Jurkat, Clone E6-1 (cell line): ENCODE results near the gene POLQ.
"Not testable (repeated sequence)": the region's sequence is repeated elsewhere in the genome, so short reads cannot be mapped to it uniquely, and the experiment has no call there.

Experiments
- DNase-seq: peaks from one replicate; pipeline ENCODE4 v3.0.0-alpha.2; 2011; ENCODE audit warnings: low read depth, low spot score
- H3K4me3 ChIP-seq: 2 replicates; pipeline ENCODE4 v1.5.1; 2011; ENCODE audit warnings: mild to moderate bottlenecking, low read length, control low read depth, moderate library complexity

POLQ gene

DNA sequence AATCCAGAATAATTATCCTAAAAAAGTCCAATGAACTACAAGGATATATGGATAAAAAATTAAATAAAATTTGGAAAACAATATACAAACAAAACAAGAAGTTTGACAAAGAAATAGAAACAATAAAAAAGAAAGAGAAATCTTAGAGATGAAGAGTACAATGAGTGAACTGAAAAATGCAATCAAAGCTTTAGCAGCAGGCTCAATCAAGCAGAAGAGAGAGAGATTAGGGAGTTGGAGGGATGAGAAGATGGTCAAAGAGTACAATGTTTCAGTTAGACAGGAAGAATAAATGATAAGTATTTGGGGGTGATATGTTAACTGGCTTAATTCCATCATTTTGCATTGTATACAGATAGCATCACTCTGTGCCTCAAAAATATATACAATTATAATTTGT, 29.9 kb downstream of the POLQ start:
- H3K4me3 ChIP-seq, result no peak overlapping the region
- DNase-seq, result no peak

DNA sequence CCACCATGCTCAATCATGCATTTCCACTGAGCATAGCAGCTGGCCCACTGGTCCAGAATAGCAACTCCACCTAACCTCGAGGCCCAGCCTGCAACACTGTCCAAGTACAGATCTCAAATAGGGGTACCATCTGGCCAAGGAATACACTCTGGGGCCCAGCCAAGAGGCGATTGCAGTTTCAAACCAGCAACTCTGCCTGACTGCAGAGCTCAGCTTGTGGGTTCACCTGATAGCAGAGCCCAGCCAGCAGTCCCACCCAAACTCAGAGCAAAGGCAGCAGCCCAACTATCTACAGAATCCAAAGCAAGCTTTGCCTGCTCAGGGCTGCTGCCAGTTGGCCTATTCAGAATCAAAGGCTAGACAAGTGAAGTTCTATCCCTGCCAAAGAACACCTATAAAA, 30.5 kb downstream of the POLQ start:
- DNase-seq, result no peak
- H3K4me3 ChIP-seq, result no peak overlapping the region

DNA sequence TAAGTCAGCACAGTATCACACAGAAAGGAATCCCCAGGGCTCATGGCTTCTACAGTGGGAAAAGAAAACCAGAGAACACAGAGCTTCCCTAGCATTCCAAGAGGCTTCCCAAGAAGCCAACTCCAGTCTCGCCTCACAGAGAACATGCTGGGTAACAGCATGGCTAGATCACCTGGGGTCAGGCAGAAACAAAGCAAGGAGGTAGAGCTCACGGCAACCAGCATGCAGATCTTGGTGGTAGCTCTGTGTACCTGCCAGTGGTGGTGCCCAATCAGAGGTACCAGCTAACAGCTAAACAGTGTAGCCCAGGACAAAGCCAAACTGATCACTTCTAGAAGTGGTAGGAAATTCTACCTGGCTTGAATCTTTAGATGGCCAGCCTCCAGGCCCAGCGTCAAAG, 31.3 kb downstream of the POLQ start:
- H3K4me3 ChIP-seq, result no peak overlapping the region
- no peak for DNase-seq

DNA sequence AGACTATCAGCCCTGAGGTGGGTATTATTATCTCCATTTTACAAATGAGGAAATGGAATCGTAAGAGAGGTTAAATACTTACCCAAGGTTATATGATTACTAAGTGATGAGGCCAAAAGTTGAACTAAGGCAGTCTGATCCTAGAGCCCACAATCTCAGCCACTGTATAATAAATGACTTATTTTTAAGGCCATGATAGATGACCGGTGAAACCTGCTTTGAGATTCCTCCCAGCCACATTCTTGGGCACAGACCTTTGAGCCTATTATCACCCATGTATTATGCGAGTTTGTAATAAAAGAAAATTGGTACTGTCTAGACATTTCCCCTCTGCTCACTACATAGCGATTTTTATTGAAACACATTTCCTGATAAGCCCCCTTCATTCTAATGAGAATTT, 37.4 kb downstream of the POLQ start:
- DNase-seq, result no peak
- no peak overlapping the region for H3K4me3 ChIP-seq

DNA sequence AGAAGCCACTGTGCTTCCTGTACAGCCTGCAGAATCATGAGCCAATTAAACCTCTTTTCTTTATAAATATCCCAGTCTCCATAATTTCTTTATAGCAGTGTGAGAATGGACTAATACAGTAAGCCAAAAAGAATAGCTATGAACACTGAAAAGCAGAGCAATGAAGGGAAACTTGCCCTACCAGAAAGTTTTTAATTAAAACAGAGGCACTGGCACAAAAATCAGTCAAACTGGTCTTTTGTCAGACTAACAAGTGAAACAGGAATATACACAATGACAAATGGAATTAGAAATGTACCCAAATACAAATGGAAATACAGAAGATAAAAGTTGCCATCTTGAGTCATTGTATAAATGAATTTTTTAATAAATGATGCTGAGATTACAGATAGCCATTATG, 40.5 kb downstream of the POLQ start:
- no peak for DNase-seq
- no peak overlapping the region for H3K4me3 ChIP-seq

DNA sequence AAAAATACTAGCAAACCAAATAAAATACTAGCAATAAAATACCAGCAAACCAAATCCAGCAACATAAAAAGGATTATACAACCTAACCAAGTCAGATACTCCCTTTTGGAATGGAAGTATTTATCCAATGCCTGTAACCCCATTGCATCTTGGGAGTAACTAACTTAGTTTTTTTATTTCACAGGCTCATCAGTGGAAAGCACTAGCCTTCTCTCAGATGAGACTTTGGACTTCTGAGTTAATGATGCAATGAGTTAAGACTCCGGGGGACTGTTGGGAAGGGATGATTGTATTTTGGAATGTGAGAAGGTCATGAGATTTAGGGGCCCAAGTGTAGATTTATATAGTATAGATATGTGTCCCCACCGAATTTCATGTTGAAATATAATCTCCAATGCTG, 41.2 kb downstream of the POLQ start:
- no peak overlapping the region for H3K4me3 ChIP-seq

DNA sequence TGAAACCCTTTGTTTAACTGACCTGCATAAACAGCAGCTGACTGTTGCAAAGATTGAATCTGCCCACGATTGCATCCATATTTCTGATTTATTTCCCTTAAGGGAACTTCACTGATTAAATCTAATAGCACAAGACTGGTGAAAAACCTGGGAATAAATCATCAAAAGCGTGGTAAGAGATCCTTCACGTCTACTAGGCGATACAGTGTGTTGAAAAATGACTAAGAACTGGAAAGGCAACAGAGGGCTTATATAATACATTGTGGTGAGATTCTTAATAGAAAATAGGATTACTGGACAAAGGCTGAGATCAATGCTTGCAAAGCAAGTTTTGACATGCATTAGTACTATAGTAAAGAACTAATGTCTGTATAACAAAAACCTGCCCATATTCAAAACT, 49.0 kb downstream of the POLQ start:
- no peak for DNase-seq
- no peak overlapping the region for H3K4me3 ChIP-seq

More for the DNA sequence above, 41.2 kb downstream of the POLQ start:
- no peak for DNase-seq

DNA sequence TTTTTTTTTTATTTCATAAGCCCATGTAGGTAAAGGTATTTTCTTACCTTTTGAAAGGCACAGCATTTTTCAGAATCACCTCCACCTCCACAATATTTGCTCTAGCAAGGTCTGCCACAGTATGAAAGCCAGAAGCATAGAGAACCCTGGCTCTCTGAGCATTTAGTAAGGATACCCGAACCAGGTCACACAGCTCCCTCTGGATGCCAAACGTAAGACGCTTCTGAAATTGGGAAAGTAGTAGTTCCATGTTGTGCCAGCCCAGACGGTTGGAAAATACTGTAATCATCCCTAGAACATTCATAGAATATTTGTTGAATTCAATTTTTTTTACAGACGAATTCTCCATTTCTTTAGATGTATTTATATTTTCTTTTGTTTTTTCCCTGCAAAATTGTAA, 52.4 kb downstream of the POLQ start:
- no peak for DNase-seq
- no peak overlapping the region for H3K4me3 ChIP-seq

DNA sequence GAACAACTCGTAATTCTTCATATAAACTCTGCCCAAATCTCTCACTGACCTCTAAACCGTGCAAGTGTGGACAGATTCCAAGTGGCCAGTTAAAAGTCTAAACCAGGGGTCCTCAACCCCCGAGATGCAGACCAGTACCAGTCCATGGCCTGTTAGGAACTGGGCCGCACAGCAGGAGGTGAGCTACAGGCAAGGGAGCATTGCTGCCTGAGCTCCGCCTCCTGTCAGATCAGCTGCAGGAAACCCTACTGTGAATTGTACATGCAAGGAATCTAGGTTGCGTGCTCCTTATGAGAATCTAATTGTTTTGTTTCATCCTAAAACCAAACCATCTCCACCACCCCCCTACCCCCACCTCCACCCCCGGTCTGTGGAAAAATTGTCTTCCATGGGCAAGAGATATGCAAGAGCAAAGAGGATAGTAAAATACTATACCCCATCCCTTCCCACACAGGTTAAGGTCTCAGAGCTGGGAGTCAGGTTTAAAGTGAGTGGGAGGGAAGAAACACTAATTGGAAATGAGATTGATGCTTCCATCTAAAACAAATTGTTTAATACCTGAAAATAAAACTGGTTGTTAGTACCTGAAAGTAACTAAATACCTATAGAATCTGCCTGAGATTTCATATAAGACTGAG, 54.0 kb downstream of the POLQ start:
- no peak for DNase-seq
- H3K4me3 ChIP-seq, result no peak overlapping the region

DNA sequence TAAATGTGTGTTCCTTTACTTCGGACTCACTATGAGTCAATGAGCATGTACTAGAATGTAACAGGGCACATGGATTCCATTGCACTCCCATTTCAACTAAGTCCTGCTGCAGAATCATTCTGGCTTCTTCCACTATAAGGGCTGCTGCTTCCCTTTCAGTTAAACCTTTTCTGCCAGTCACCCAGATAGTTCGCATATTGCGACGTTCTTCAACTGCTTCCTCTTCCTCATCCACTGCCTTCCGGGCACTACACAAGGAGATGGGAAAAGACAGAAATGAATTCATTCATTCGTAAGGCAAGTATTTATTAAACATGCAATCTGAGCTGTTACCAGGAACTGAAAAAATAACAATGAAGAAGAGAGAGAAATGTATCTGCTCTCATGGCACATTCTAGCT, 55.6 kb downstream of the POLQ start:
- no peak for DNase-seq
- H3K4me3 ChIP-seq, result no peak overlapping the region

DNA sequence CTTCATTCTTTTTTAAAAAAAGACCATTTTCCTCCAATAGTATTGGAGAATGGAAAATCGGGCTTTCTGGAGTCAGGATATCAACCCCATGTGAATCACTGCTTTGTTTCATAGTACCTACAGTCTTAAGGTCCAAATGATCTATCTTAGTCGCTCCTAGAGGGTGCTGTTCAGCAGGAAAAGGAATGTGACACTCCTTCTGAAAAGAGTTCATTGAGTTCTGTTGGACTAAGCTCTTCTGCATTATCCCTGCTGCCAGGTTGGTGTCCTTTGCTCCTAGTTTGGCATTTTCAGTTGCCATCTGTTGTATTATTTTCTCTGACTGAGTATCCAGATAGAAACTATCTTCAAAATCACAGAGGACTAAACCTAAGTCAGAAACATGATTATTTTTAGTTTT, 57.2 kb downstream of the POLQ start:
- no peak for DNase-seq
- no peak overlapping the region for H3K4me3 ChIP-seq

DNA sequence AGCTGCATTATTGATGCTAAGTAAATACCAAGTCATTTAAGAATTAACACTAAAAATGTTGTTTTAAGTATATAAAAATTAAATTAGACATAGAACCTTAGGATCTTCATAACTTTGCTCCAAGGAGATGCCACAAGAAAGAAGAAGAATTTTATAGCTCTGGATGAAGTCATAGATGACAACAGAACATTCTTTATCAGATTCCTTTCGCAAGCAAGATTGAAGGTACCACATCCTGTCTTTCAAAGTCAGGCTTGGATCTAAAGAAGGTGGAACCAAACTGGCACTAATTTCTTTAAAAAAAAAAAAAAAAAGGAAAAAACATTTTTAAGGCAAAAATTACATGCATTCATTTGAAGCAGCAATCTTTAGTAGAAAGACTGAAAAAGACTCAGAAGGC, 62.5 kb downstream of the POLQ start:
- no peak overlapping the region for H3K4me3 ChIP-seq
- peak; percentile 39 for DNase-seq

DNA sequence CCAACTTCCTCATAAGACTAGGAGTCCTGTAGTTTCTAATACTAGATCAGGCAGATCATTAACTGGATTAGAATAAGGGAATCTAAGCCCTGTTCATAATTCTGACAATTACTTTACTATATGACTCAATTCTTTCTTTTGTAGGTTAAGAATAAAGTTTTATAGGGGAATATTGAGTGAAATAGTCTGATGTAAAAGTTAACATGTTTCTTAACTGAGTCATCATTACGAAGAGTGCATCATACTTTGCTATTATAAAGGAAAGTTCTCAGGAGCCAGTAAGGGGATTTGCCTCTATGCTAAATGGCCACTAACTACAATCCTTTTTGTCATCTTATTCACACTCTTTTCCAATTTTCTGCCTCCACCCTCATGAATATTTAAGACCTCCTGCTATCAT, 63.1 kb downstream of the POLQ start:
- no peak for DNase-seq
- no peak overlapping the region for H3K4me3 ChIP-seq

DNA sequence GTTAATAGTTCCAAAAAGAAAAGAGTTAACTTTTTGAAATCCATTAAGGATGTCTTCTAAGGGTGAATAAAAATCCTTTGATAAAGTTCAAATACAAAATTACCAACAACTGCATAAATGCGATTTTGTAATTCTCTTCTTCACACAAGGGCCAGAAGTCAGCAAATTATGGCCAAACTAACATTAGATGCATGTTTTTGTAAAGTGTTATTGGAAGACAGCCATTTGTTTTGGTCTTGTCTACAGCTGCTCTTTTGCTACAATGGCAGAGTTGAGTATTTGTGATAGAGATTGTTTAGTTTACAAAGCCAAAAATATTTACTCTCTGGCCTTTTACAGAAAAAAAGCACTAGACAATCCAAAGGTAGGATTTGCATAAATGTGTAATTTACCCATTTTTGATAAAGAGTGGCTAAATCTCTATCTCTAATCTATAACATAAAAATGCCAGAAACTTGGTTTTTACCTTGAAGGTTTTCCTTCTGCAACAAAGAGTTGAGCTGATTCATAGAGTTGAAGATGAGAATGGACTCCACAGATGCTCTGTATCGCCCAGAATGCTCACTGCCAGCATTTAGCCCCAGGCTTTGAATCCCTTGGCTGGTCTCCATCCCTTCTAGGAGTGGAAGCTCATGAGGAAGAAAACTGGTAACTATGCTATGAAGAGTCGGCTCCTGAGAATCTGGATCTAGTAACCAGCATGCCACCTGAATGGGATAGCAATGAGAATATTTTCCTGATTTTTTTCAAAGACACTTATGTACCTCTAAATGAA, 64.5 kb downstream of the POLQ start:
- no peak for DNase-seq
- no peak overlapping the region for H3K4me3 ChIP-seq

DNA sequence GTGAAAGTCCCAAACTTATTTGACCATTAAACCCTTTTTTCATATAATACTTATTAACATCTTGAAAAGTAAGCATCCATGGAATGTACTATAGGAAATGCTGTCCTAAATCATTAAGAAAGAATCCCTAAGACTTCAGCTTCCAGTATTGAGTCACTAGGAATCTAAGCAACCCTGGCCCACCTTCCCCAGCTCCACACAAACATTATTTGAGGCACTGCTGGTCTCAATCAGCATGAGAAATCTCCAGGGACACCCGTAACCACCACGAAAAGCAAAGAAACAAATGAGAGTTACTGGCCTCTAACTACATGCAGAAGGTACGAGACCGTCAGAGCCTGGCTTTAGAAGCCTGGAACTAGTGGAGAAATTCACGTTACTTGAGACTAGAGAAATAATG, 68.2 kb downstream of the POLQ start:
- no peak for DNase-seq
- H3K4me3 ChIP-seq, result no peak overlapping the region

DNA sequence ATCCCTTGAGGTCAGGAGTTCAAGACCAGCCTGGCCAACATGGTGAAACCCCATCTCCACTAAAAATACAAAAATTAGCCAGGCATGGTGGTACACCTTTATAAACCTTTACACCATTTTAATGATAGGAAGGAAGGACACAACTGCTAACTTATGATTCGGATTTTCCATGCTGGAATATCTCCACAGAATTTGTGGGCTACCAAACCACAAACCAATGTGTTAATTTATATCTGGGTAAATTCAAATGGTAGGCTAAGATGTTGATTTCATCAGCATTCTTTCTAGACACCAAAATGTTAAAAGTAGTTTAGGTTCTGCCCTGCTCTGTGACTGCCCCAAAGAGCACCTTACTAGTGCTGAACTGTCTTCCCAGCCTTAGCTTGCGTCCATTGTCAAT, 72.8 kb downstream of the POLQ start:
- no peak overlapping the region for H3K4me3 ChIP-seq
- DNase-seq, result no peak

DNA sequence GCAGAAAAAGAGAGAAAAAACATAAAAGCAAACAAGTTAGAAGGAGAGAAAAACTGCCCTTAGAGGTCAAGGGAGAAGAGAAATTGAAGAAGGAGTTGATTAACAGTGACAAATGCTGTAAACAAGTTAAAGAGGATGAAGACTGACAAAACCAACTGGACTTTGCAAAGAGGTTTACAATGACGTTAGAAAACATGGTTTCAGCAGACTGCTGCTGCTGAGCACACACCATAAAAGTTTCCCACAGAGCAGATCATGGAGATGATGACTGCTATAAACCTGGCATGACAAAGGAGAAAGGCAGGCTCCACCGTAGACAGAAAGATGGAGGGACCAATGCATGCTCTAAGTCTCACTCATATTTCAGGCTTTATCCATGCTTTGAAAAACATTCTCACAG, 78.7 kb downstream of the POLQ start:
- no peak for DNase-seq
- H3K4me3 ChIP-seq, result no peak overlapping the region

DNA sequence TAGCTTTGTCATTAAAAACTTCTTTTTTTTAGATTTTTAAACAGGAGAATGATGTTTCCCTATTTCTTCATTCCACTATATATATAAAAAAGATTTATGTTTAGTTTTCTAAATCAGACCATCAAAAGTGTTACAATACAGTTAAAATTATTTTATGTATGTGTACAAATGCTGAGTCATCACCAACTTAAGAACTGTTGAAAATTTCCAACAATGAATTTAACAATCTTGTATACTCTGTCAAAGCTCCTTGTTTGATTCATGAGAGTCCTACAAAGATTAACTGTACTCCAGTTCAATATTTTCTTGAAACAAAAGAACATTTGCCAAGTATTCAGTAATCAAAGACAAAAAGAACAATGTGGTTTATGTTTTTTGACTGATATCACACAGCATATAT, 82.0 kb downstream of the POLQ start:
- no peak for DNase-seq
- no peak overlapping the region for H3K4me3 ChIP-seq

DNA sequence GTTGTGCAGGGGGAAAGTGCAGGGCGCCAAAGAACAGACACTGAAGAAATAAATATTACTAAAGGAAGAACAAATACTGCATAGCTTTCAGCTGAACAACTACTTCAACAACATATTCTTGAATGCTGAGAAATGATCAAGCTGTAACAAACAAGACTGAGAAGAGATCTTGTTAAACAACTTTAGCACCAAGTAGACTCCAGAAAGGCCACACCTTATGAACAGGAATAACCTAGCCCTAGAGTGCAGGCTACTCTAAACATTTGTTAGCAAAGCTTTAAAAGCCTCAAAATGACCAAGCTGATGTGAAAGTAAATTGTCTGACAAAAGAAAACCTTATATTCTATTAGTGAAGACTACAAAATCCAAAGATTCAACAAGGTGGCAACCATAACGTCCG, 83.2 kb downstream of the POLQ start:
- H3K4me3 ChIP-seq, result no peak overlapping the region
- DNase-seq, result no peak

DNA sequence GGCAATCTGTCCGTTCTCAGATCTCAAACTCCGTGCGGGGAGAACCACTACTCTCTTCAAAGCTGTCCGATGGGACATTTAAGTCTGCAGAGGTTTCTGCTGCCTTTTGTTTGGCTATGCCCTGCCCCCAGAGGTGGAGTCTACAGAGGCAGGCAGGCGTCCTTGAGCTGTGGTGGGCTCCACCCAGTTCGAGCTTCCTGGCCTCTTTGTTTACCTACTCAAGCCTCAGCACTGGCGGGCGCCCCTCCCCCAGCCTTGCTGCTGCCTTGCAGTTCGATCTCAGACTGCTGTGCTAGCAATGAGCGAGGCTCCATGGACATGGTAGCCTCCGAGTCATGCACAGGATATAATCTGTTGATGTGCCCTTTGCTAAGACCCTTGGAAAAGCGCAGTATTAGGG, 94.0 kb downstream of the POLQ start:
- not testable (repeated sequence) for H3K4me3 ChIP-seq, DNase-seq

DNA sequence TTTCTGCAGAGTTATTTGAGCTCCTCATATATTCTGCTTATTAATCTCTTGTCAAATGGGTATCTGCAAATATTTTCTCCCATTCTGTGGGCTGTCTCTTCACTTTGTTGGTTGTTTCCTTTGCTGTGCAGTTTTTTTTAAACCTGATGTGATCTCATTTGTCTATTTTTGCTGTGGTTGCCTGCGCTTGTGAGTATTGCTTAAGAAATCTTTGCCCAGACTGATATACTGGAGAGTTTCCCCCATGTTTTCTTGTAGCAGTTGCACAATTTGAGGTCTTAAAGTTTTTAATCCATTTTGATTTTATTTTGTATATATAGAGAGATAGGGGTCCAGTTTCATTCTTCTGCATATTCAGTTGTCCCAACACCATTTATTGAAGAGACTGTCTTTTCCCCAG, 102.3 kb downstream of the POLQ start:
- no peak for DNase-seq
- no peak overlapping the region for H3K4me3 ChIP-seq
